Measurements from ENCODE around the gene CCDC6. TPM values are rescaled to one million over a fixed set of nuclear protein-coding genes. Genes with fewer than 3 reads are reported as not detected.

CCDC6 gene
- total and polyA plus RNA-seq, 12 donors: 4.4 to 22.8 (median 17.0) TPM

DNA sequence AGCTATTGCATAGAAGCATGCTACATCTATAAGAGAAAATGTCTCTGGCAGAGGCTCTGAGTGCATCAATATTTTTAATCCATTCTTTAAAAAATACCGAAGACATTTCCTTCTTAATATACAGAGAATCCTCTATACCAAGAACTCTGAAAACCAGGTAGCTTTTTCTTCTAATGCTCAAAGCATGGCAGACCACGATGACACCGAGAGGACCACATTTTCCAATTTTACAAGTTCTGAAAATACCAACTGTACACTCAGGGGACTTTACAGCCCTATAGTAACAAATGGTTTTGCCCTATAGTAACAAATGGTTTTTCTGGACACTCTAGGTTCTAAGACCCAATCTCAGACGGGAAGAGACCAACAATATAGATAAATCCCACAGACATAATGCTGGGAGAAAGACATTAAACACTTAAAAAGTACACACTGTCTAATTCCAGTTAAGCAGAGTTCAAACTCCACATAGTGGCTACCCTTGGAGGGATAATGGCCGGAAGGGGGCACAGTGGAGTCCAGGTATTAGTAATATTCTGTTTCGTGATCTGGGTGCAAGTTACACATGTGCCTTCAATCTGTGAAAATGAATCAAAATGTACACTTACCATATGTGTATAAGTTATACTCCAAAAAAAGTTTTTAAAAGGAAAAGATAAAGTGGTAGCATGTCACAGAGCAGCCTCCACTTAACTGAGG is 26.2 kb downstream of the CCDC6 start:
- DNase-seq: no peak
- H3K27ac ChIP-seq: no peak overlapping the region
- no peaks in the 10 kb centered on the region for H3K36me3 ChIP-seq
- TF ChIP-seq, protein P1, sequence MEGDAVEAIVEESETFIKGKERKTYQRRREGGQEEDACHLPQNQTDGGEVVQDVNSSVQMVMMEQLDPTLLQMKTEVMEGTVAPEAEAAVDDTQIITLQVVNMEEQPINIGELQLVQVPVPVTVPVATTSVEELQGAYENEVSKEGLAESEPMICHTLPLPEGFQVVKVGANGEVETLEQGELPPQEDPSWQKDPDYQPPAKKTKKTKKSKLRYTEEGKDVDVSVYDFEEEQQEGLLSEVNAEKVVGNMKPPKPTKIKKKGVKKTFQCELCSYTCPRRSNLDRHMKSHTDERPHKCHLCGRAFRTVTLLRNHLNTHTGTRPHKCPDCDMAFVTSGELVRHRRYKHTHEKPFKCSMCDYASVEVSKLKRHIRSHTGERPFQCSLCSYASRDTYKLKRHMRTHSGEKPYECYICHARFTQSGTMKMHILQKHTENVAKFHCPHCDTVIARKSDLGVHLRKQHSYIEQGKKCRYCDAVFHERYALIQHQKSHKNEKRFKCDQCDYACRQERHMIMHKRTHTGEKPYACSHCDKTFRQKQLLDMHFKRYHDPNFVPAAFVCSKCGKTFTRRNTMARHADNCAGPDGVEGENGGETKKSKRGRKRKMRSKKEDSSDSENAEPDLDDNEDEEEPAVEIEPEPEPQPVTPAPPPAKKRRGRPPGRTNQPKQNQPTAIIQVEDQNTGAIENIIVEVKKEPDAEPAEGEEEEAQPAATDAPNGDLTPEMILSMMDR (IDR thresholded peaks at IDR 0.05): no peak
- H3K27me3 ChIP-seq: no peaks in the 10 kb centered on the region
- no peak for ATAC-seq
- 80 to 84% methylated on average over 6 of the region's 6 CpGs for WGBS, 2 donors
- H3K9me3 ChIP-seq: no peaks in the 10 kb centered on the region
- H3K4me1 ChIP-seq: peaks cover 0 to 45% (median 10%) of the 10 kb centered on the region in 9 donors
- H3K4me3 ChIP-seq: no peak overlapping the region
- intact Hi-C loops (cut with DNase I): no loop called here

DNA sequence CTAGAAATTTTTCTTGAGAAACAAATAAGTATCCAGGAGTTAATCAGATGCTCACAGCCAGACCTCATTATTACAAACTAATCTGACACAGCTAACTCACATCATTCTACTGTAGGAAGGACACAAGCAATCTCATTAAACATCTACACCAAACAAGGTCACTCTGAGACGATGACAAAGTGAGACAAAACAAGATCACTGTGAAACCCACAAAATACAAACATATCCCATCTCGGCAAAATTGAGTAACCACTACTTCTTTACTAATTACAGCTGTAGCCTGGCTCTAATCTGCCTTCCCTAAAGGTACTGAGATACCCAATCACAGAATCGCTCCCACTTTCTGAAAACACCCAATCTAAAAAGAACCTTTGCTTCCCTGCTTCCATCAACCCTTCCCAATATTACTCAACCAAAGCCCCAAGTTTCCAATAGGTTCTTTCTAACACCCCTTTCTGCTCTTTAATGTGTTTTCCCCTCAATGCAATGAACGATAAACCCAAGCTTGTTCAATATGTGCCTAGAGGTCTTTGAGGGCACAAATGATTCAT is 26.9 kb downstream of the CCDC6 start:
- peaks cover 0 to 41% (median 8%) of the 10 kb centered on the region in 9 donors for H3K4me1 ChIP-seq
- H3K27me3 ChIP-seq: no peaks in the 10 kb centered on the region
- H3K36me3 ChIP-seq: no peaks in the 10 kb centered on the region
- H3K4me3 ChIP-seq: no peak overlapping the region
- 85 to 89% methylated on average over 4 of the region's 4 CpGs for WGBS, 2 donors
- ATAC-seq (no peak), DNase-seq (no peak)
- no peaks in the 10 kb centered on the region for H3K9me3 ChIP-seq
- TF ChIP-seq, protein P1 (IDR thresholded peaks at IDR 0.05): no peak
- intact Hi-C loops (cut with DNase I): no loop called here
- no peak overlapping the region for H3K27ac ChIP-seq

DNA sequence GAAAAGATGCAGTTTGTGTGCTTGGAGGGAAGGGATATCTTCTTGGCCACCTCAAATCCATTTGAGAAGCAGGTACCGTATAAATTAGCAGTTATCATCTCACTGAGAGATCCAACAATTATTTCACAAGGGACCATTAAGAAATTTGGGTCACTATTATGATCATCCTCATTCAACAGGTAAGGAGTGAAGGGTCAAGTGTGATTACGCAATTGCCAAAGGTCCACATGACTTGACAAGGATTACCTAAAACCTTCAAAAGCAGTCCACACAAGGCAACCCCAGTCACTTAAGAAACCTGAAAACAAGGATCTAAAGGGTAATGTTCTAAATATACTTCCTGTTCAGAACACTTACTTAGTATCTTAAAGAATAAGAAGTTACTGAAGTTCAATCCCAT is 27.4 kb downstream of the CCDC6 start:
- Histone ChIP-seq H3K27ac (no peak overlapping the region), H3K9me3 (no peaks in the 10 kb centered on the region), H3K4me3 (no peak overlapping the region), H3K27me3 (no peaks in the 10 kb centered on the region), H3K4me1 (peaks cover 0 to 46% (median 8%) of the 10 kb centered on the region in 9 donors), H3K36me3 (no peaks in the 10 kb centered on the region)
- intact Hi-C loops (cut with DNase I): no loop called here
- ATAC-seq (no peak), DNase-seq (no peak)
- TF ChIP-seq, protein P1 (IDR thresholded peaks at IDR 0.05): no peak
- 99 to 100% methylated on average over 2 of the region's 2 CpGs for WGBS, 2 donors

DNA sequence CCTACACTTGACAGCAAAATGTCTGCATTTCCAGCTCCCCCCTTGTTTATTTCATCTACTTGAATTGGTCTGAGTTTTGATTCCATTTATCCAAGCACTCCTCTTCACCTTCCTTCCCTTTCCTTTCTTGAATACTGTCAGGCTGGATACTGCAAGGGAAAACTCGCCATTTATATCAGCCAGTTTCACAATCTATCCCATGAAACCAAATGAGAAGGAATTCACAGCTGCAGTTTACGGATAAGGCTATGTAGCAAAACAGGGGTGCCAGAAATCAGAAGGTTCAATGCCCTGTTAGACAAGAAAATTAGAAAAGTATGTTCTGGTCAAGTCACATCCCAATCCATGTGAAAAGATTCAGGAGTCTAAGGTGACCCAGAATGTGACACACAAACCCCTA is 28.1 kb downstream of the CCDC6 start:
- TF ChIP-seq, protein P1 (IDR thresholded peaks at IDR 0.05): no peak
- ATAC-seq (peak in 1 of 8 donors; percentile 25), DNase-seq (no peak)
- Histone ChIP-seq H3K9me3 (no peaks in the 10 kb centered on the region), H3K36me3 (no peaks in the 10 kb centered on the region), H3K27me3 (no peaks in the 10 kb centered on the region), H3K4me3 (no peak overlapping the region), H3K4me1 (peaks cover 0 to 52% (median 12%) of the 10 kb centered on the region in 9 donors), H3K27ac (no peak overlapping the region)
- intact Hi-C loops (cut with DNase I): no loop called here
- WGBS, 2 donors: 79 to 86% methylated on average over 2 of the region's 2 CpGs
